CD14-positive monocyte (primary cell): ENCODE results near the gene GATA3. TPM values are rescaled to one million over a fixed set of nuclear protein-coding genes. Genes with fewer than 3 reads are reported as not detected.

Experiments
- DNase-seq, 3 donors: peaks; one replicate each; pipeline ENCODE4 v3.0.0-alpha.2; 2011 to 2022
- H2AFZ ChIP-seq: 2 replicates; pipeline ENCODE4 v1.6.0; 2012; ENCODE audit warnings: mild to moderate bottlenecking, low read depth, low read length, inconsistent platforms; ENCODE audit not compliant: insufficient read depth, poor library complexity, severe bottlenecking
- H3K27ac ChIP-seq, 2 donors: 1 replicate in 1 of 2; 2 replicates in 1 of 2; pipeline ENCODE4 v1.5.1; 2012 to 2013; ENCODE audit warnings: low read length in 2 of 2, control low read depth in 1 of 2, inconsistent platforms in 1 of 2, low read depth in 1 of 2, mild to moderate bottlenecking in 1 of 2
- H3K27me3 ChIP-seq, 2 donors: one replicate each; pipeline versions ENCODE4 v1.6.0 to v1.6.1; 2011 to 2013; ENCODE audit warnings: low read length in 2 of 2; ENCODE audit not compliant: control insufficient read depth in 2 of 2, insufficient read depth in 2 of 2
- H3K36me3 ChIP-seq, 2 donors: replicated peaks in 1 of 2; 1 replicate in 1 of 2; 2 replicates in 1 of 2; pipeline versions ENCODE4 v1.5.1 to v1.6.1; 2012 to 2013; ENCODE audit warnings: low read length in 2 of 2, control low read depth in 1 of 2, inconsistent platforms in 1 of 2, mild to moderate bottlenecking in 1 of 2; ENCODE audit not compliant: insufficient read depth in 2 of 2, control insufficient read depth in 1 of 2
- H3K4me1 ChIP-seq, 2 donors: 1 replicate in 1 of 2; 2 replicates in 1 of 2; pipeline versions ENCODE4 v1.5.1 to v1.6.1; 2012 to 2013; ENCODE audit warnings: low read length in 2 of 2, control low read depth in 1 of 2, inconsistent platforms in 1 of 2, mild to moderate bottlenecking in 1 of 2, moderate library complexity in 1 of 2; ENCODE audit not compliant: insufficient read depth in 2 of 2, control insufficient read depth in 1 of 2
- H3K4me2 ChIP-seq: replicated peaks from 2 replicates; pipeline ENCODE3; 2012; ENCODE audit warnings: low read length, moderate library complexity, mild to moderate bottlenecking; ENCODE audit not compliant: poor library complexity, severe bottlenecking; ENCODE audit errors: extremely low read depth
- H3K4me3 ChIP-seq, 3 experiments: fragments of 200-600 bp in 1 of 3; sonication (generic) in 1 of 3; replicated peaks in 1 of 3; 1 replicate in 2 of 3; 2 replicates in 1 of 3; pipeline ENCODE4 v1.5.1; 2011 to 2013; ENCODE audit warnings: low read length in 3 of 3, mild to moderate bottlenecking in 3 of 3, control low read depth in 2 of 3, low read depth in 2 of 3, inconsistent platforms in 1 of 3, moderate library complexity in 1 of 3
- H3K79me2 ChIP-seq: 2 replicates; pipeline ENCODE4 v1.6.0; 2012; ENCODE audit warnings: mild to moderate bottlenecking, control low read depth, inconsistent platforms, low read length, moderate library complexity; ENCODE audit not compliant: insufficient read depth
- H3K9ac ChIP-seq: 2 replicates; pipeline ENCODE4 v1.6.0; 2017; ENCODE audit warnings: low read length, mild to moderate bottlenecking; ENCODE audit not compliant: insufficient read depth, poor library complexity, severe bottlenecking
- H3K9me3 ChIP-seq, 2 donors: replicated peaks in 1 of 2; 1 replicate in 1 of 2; 2 replicates in 1 of 2; pipeline versions ENCODE4 v1.5.1 to v1.6.1; 2012 to 2013; ENCODE audit warnings: low read length in 2 of 2, control low read depth in 1 of 2; ENCODE audit not compliant: control insufficient read depth in 1 of 2, insufficient read depth in 1 of 2
- H4K20me1 ChIP-seq: 2 replicates; pipeline ENCODE4 v1.6.0; 2012; ENCODE audit warnings: mild to moderate bottlenecking, low read length, control low read depth, moderate library complexity; ENCODE audit not compliant: insufficient read depth
- H3K27ac Mint-ChIP-seq, 7 donors: one replicate each; pipeline ENCODE4 v1.8.0; 2020; ENCODE audit warnings: mild to moderate bottlenecking in 7 of 7, mixed read lengths in 7 of 7, moderate library complexity in 6 of 7, inconsistent platforms in 2 of 7
- H3K27me3 Mint-ChIP-seq, 3 donors: one replicate each; pipeline ENCODE4 v1.8.0; 2021 to 2022; ENCODE audit warnings: low read depth in 3 of 3, mild to moderate bottlenecking in 3 of 3, mixed read lengths in 3 of 3, moderate library complexity in 3 of 3, inconsistent platforms in 1 of 3
- H3K36me3 Mint-ChIP-seq, 2 donors: one replicate each; pipeline ENCODE4 v1.8.0; 2020; ENCODE audit warnings: mixed read lengths in 2 of 2, inconsistent platforms in 1 of 2, mild to moderate bottlenecking in 1 of 2
- H3K4me1 Mint-ChIP-seq: one replicate; pipeline ENCODE4 v1.8.0; 2020; ENCODE audit warnings: mild to moderate bottlenecking, mixed read lengths
- H3K4me3 Mint-ChIP-seq, 2 donors: one replicate each; pipeline ENCODE4 v1.8.0; 2020; ENCODE audit warnings: mild to moderate bottlenecking in 2 of 2, mixed read lengths in 2 of 2, moderate library complexity in 1 of 2
- H3K9me3 Mint-ChIP-seq, 7 donors: one replicate each; pipeline ENCODE4 v1.8.0; 2020 to 2022; ENCODE audit warnings: mixed read lengths in 7 of 7, mild to moderate bottlenecking in 6 of 7, moderate library complexity in 6 of 7, inconsistent platforms in 2 of 7
- WGBS: methylation state at CpG from one replicate; pipeline ENCODE4 v1.1.5; 2013; ENCODE audit warnings: missing lambda C conversion rate; ENCODE audit not compliant: insufficient coverage; 5-methylcytosine and 5-hydroxymethylcytosine counted together
- intact Hi-C, 2 donors: fragments of 100-400 bp; cut with micrococcal nuclease; formaldehyde crosslinking; loops; one replicate each; pipeline versions ENCODE4 v1.15.0 to v1.15.1; 2023
- polyA plus RNA-seq, 3 donors: library from polyadenylated mRNA; depleted of rRNA in 1 of 3; unstranded in 2 of 3; stranded (reverse) in 1 of 3; fragments of 300-500 nt in 2 of 3; fragments of >200 nt in 1 of 3; fragmentation: Illumina TruSeq in 2 of 3; gene quantifications; 1 replicate in 2 of 3; 2 replicates in 1 of 3; pipeline ENCODE4 v1.2.3, GENCODE V29; 2012 to 2021
- TF ChIP-seq, protein P1 (sequence below): fragments of 200-600 bp; IDR thresholded peaks from one replicate; pipeline ENCODE4 v1.8.0; 2022; ENCODE audit warnings: antibody characterized with exemption, mild to moderate bottlenecking

GATA3 gene
- polyA plus RNA-seq, 3 donors, result 0.07 to 0.08 TPM; not detected in 1

DNA sequence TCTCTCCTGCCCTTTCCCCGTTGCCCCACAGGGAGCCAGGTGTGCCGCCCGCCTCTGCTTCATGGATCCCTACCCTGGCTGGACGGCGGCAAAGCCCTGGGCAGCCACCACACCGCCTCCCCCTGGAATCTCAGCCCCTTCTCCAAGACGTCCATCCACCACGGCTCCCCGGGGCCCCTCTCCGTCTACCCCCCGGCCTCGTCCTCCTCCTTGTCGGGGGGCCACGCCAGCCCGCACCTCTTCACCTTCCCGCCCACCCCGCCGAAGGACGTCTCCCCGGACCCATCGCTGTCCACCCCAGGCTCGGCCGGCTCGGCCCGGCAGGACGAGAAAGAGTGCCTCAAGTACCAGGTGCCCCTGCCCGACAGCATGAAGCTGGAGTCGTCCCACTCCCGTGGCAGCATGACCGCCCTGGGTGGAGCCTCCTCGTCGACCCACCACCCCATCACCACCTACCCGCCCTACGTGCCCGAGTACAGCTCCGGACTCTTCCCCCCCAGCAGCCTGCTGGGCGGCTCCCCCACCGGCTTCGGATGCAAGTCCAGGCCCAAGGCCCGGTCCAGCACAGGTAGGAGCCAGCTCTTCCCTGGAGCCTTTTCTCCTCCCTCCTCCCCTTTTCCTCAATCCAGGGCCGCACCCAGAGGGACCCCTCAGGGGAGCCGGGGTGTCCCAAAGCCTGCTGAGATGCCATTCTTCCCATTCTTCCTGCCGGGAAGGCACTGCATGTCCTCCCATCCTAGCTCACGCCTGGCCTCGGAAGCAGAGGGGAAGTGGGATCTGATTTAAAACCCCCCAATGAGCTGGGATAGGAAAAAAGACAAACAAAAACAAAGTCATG, 4.0 kb downstream of the GATA3 start:
- Histone ChIP-seq H3K27me3 (peaks cover 61 to 97% of the 10 kb centered on the region in 2 donors), H4K20me1 (no peaks in the 10 kb centered on the region), H3K27ac (no peak overlapping the region), H3K4me2 (no peak overlapping the region), H3K36me3 (no peaks in the 10 kb centered on the region), H3K9ac (no peak overlapping the region), H3K4me3 (no peak overlapping the region), H2AFZ (no peak overlapping the region), H3K9me3 (peaks cover 3 to 33% of the 10 kb centered on the region in 2 donors), H3K4me1 (peaks cover 28 to 49% of the 10 kb centered on the region in 2 donors), H3K79me2 (no peaks in the 10 kb centered on the region)
- Mint-ChIP-seq H3K27me3 (peaks cover 87 to 98% (median 91%) of the 10 kb centered on the region in 3 donors), H3K4me1 (peaks cover 44% of the 10 kb centered on the region), H3K27ac (no peak overlapping the region), H3K4me3 (peak overlapping the region in 1 of 2 donors; percentile 53), H3K9me3 (peaks cover 0 to 39% (median 18%) of the 10 kb centered on the region in 7 donors), H3K36me3 (peaks cover 7 to 13% of the 10 kb centered on the region in 2 donors)
- 97% methylated on average over 29 of the region's 45 CpGs for WGBS
- no peak for DNase-seq
- TF ChIP-seq, protein P1, sequence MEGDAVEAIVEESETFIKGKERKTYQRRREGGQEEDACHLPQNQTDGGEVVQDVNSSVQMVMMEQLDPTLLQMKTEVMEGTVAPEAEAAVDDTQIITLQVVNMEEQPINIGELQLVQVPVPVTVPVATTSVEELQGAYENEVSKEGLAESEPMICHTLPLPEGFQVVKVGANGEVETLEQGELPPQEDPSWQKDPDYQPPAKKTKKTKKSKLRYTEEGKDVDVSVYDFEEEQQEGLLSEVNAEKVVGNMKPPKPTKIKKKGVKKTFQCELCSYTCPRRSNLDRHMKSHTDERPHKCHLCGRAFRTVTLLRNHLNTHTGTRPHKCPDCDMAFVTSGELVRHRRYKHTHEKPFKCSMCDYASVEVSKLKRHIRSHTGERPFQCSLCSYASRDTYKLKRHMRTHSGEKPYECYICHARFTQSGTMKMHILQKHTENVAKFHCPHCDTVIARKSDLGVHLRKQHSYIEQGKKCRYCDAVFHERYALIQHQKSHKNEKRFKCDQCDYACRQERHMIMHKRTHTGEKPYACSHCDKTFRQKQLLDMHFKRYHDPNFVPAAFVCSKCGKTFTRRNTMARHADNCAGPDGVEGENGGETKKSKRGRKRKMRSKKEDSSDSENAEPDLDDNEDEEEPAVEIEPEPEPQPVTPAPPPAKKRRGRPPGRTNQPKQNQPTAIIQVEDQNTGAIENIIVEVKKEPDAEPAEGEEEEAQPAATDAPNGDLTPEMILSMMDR, result no peak
- intact Hi-C loops, result no loop called here

DNA sequence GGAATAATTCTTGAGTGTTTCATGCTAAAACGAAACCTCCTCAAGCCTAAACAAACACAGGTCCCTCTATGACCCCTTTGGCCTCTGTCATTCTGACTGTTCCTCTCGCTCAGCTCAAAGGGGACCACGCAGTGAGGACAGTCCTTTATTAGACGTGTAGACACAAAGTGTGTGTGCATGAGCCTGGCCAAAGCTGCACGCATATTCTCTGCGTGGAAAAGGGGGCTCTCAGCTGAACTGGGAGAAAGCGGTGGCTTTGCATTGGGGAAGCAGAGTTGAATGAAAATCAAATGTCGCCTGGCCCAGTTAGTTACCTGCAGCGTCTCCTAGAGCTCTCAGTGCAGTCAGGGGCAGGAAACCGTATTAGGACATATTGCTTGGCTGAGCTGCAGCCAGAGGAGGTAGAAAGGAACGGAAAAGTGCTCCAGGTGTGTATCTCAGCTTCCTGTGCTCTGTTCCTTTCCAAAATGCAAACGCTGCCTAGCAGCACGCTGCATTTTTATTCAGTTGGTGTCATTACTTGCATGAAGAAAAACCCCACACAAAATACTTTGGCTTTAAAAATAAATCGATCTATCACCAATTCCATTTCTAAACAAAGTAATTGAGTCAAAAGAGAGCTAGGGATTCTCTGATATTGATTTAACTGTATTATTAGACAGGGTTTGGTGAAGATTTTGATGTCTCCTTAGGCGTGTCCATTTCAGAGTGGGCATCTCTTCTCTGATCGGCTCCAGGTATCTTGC, 4.9 kb downstream of the GATA3 start:
- H3K36me3 Mint-ChIP-seq, result peaks cover 3 to 12% of the 10 kb centered on the region in 2 donors

More for the DNA sequence above, 4.9 kb downstream of the GATA3 start:
- Histone ChIP-seq H3K4me2 (peak overlapping the region; percentile 68), H4K20me1 (no peaks in the 10 kb centered on the region), H3K27me3 (peaks cover 64 to 97% of the 10 kb centered on the region in 2 donors), H3K9me3 (peaks cover 0 to 33% of the 10 kb centered on the region in 2 donors), H3K27ac (no peak overlapping the region), H2AFZ (no peak overlapping the region), H3K9ac (no peak overlapping the region), H3K79me2 (no peaks in the 10 kb centered on the region), H3K36me3 (no peaks in the 10 kb centered on the region), H3K4me3 (no peak overlapping the region), H3K4me1 (peaks cover 22 to 40% of the 10 kb centered on the region in 2 donors)
- WGBS, result 66% methylated on average over 10 of the region's 16 CpGs
- DNase-seq, result no peak
- Mint-ChIP-seq H3K4me1 (peaks cover 36% of the 10 kb centered on the region), H3K27me3 (peaks cover 86 to 99% (median 92%) of the 10 kb centered on the region in 3 donors), H3K27ac (no peak overlapping the region), H3K9me3 (peaks cover 0 to 32% (median 11%) of the 10 kb centered on the region in 7 donors), H3K4me3 (peak overlapping the region in 1 of 2 donors; percentile 85)
- intact Hi-C loops, result no loop called here
- TF ChIP-seq, protein P1, result no peak
